SKM-1 treated with dmso at 0.1 percent for 144 hours (cell line): ENCODE measurements around the gene DUOXA2.
"Not testable (repeated sequence)": the region's sequence is repeated elsewhere in the genome, so short reads cannot be mapped to it uniquely, and the experiment has no call there.

Experiments used
- DNase-seq: peaks from one replicate; lab custom pipeline; 2025; ENCODE audit not compliant: unreplicated experiment; lab: John Stamatoyannopoulos, UW

The DUOXA2 gene

GRCh38 chr15:45114076-45114750 is at the start of gene DUOXA2, which contains the start of gene DUOX2:
DUOXA2 (plus strand) TSS chr15:45114326; CDS start chr15:45114606, 280 bp downstream.
DUOX2 (minus strand) TSS chr15:45114172; CDS start chr15:45113411, 761 bp downstream.
- DNase-seq: no peak

GRCh38 chr15:45064386-45064785 is 49.7 kb upstream of the DUOXA2 start:
- no peak for DNase-seq

- DNase-seq: not testable (repeated sequence)
These were observed 44.2 kb upstream of the DUOXA2 start for GRCh38 chr15:45069942-45070360.

GRCh38 chr15:45073602-45074001 is 40.5 kb upstream of the DUOXA2 start:
- not testable (repeated sequence) for DNase-seq

DNA sequence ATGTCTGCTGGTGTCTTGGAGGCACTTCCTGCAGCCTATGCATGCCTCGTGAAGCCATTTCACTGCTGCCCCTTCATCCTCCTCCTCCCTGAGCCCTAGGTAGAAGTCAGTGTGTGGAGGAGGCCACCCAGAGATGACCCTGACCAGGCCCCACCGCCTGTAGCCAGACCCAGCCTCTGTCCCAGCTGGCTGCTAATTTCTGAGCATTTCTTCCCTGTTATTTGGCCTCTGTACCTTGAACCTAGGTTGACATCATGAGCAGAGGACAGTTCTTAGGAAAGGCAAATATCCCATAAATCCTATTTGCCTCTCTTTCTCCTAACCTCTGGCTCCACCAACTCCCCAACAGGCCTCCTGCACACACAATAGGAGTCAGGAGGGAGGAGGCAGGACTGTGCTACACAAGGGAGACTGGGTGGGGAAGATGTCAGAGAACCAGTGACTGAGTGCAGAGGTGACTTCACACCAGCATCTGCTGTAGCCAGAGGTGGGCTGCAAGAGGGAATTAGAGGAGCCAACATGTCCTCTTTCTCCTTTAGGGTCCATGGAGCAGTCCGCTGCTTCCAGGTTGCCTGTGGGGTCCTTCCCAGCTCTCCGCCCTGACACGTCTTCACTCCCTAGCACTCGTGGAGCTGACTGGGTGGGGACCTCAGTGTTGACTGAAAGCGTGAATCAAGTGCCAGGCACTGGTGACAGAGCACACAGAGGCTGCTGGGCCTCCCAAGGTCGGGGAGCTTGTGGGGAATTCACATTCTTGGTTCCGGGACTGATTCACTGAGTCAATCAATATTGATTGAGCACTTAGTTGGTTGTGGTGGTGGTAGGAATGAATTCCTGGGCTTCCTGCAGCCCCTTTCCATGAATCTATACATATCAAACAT is 38.4 kb upstream of the DUOXA2 start:
- DNase-seq: not testable (repeated sequence)

DNA sequence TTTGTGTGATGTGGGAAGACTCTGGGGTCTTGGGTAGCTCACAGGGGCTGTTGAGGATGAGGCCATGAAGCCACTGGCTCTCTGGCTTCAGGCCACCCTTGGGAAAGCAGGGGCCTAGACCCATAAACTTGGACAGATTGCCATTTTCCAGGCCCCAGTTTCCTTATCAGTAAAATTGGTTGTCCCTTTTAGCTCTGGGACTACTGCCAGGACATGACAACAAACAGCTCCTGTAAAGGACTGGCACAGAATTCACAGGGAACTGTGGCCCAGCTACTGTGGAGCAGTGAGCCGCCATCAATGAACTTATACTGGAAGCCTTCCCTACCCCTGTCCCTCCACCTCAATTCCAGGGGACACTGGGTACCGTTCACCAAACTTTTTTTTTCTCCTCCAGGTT is 36.7 kb upstream of the DUOXA2 start:
- DNase-seq: not testable (repeated sequence)

DNA sequence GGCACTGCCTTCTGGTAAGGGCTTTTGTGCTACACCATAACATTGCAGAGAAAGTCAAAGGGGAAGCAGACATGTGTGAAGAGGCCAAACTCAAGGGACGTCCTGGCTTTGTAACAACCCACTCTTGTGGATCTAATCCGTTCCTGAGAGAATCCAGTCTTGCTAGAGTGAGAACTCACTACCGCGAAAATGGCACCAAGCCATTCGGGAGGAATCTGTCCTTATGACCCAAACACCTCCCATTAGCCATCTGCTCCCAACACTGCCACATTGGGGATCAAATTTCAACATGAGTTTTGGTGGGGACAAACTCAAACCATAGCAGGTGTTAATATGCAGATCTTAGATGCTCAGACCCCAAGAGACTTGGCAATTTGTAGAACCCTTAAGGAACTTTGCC is 34.9 kb upstream of the DUOXA2 start:
- not testable (repeated sequence) for DNase-seq

DNA sequence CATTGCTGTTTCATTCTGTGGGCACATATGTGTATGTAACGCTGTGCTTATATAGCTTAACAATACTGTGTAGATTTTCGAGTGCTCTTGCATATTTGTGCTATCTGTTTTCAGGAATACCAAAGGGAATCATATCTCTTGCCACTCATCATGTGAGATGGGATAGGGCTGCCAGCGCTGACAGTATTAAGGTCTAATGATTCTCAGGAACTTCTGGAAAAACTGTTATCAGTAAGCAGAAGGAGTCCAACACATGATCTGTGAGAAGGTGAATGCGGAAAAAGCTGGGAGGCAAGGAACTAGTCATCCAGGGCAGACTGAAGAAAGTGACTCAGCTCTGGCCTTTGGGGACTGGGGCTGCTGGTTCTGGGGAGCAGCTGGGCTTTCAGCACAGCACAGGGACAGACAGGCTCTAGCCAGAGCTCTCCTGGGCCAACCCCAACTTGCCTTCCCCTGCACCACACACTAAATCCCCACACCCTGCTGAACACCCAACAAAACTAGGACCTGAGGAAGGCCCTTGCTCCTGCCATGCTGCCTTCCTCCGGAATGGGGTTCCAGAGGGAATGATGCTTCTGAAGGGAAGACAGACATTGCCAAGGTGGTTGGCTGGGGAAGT is 34.4 kb upstream of the DUOXA2 start:
- not testable (repeated sequence) for DNase-seq

- DNase-seq: not testable (repeated sequence)
These were observed 33.5 kb upstream of the DUOXA2 start for GRCh38 chr15:45080593-45080992.

- not testable (repeated sequence) for DNase-seq
These were observed 31.7 kb upstream of the DUOXA2 start for GRCh38 chr15:45082412-45082811.

- no peak for DNase-seq
These were observed 30.9 kb upstream of the DUOXA2 start for GRCh38 chr15:45083223-45083622.

GRCh38 chr15:45084163-45084562 is 30.0 kb upstream of the DUOXA2 start:
- DNase-seq: no peak

DNA sequence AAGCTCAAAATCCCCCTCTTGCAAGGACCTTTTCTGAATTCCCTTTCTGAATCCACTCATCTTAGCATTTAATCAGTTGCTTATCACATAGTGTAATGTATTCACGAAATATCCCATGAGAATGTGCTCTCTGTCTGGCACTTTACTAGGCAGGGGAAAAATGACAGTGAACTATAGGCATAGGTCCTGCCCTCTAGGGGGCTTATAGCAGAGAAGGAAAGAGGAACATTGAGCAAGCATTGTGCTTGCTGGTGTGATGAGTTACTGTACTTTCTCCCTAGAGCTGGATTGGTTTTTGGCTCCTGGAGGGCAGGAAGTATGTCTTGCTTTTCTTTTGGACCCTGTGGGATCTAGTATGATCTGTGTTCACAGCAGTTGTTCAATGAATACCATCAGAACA is 26.6 kb upstream of the DUOXA2 start:
- peak; percentile 17 for DNase-seq

- no peak for DNase-seq
These were observed 25.1 kb upstream of the DUOXA2 start for GRCh38 chr15:45088801-45089711.

DNA sequence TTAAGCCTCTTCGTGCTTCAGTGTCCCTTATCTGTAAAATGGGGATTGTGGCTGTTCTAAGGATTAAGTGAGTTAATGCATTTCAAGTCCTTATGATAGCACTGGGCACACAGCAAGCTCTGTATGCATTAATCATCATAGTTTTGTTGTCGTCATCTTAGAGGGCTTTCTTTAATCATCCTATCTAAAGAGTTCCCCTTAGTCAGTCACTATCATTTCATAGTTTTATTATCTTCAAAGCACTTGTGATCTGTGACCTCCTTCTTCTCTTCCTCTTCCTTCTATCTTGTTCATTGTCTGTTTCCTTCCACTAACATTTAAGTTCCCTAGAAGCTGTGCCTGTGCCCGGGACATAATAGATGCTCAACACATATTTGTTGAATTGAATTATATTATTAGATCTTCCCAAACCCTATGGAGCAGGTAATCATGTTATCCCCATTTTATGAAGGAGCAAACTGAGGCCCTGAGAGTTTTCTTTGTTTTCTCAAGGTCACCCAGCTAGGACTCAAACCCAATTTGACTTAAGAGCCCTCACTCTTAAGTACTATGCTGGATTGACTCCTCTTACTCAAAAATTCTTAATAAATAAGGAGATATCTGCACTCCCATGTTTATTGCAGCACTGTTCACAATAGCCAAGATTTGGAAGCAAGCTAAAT is 24.3 kb upstream of the DUOXA2 start:
- no peak for DNase-seq

DNA sequence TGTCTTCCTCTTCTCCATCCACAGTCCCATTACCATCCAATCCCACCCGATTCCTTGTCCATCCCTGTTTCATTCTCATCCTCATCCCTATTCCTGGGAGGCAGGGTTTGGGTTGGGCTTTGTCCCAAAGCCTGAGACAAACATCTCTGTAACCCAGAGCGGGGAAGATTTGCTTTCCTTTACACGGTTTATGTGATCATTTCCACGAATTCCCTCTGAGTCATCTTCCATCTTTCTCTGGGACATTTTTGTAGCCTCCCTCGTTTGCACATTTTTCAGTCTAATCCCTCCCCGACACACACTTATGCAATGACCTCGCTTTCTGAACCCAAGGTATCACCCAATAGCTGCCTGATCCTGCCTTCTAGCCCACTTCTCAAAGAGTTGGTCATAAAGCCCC is 23.0 kb upstream of the DUOXA2 start:
- no peak for DNase-seq

- no peak for DNase-seq
These were observed 22.6 kb upstream of the DUOXA2 start for GRCh38 chr15:45091576-45091975.

GRCh38 chr15:45093013-45093412 is 21.1 kb upstream of the DUOXA2 start:
- no peak for DNase-seq

DNA sequence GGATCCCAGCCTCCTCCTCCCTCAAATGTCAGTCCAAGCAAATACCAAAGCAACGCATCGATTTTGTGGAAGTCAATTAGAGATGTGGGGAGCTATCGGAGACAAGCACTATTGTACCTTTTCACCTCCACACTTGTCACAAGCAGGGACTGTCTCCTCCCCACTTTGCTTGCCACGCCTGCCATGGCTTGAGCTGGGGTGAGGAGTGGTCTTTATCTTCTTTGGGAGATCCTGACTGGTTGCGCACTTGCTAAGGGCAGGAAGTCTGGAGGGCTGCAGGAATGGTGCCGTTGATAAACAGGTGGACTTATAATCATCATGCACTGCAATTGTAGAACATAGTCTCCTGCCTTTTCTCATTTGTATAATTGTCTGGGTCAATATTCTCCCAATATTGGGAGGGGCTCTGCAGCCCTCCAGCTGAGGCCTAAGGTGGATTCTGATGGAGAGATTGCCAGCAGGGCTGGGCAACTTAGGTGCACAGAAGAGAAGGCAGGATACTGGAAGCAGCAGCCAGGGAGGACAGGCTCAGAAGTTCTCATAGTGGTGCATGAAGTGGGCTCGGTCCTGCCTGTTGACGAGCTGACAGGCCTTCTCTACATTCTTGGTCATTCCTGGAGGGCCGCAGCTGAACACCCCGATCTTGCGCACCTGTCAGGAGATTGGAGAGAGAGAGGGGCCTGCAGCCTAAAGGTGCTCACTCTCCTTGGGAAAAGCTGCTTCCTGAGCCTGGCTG is 20.3 kb upstream of the DUOXA2 start:
- no peak for DNase-seq
